ENCODE data around the gene SMARCD3.

The SMARCD3 gene

GRCh38 chr7:151272405-151272804 is 23.9 kb upstream of the SMARCD3 start:
- no peak for DNase-seq (ENCODE audit: low read depth)

- no peak for DNase-seq (ENCODE audit: low read depth)
Observed at GRCh38 chr7:151271699-151272355, 23.3 kb upstream of the SMARCD3 start.

DNA sequence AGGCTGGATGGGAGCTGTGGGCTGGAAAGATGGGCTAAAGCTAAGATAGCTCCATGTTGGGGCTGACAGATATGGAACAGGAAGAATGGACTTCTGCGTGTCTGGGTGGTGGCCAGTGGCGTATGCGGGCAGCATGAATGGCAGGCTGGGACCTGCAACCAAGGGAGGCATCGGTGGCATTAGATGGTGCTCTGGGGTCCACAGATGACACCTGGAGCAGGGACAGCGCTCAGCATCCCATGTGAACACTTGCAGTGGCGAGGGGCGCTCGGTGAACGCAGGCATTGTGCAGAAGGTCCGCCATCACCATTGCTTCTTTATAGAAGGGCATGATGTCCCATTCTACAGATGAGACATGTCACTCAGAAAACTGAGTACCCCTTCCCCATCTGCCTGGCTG is 21.0 kb upstream of the SMARCD3 start:
- DNase-seq (ENCODE audit: low read depth), result no peak

- no peak for DNase-seq (ENCODE audit: low read depth)
Observed at GRCh38 chr7:151265351-151265931, 16.9 kb upstream of the SMARCD3 start.

DNA sequence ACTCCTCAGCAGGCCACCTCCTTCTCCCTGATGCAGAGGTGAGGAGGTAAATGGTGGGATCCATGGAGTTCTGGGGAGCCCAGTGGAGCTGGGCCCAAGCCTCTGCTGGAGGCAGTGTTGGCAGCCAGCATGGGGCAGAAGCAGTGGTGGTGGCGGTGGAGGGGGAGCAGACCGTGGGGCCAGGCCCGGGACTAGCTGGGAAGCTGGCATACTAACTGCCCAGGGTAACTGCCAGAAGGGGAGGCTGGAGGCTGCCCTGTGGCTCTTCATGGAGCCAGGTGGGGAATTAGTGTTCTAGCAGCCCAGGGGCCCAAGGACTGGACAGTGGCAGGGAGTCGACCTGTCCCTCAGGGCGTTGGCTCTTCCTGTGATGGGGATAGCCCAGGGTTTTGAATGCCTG is 16.1 kb upstream of the SMARCD3 start:
- no peak for DNase-seq (ENCODE audit: low read depth)

- no peak for DNase-seq (ENCODE audit: low read depth)
Observed at GRCh38 chr7:151261529-151261928, 13.0 kb upstream of the SMARCD3 start.

GRCh38 chr7:151260883-151261282 is 12.4 kb upstream of the SMARCD3 start:
- no peak for DNase-seq (ENCODE audit: low read depth)

- DNase-seq (ENCODE audit: low read depth), result no peak
Observed at GRCh38 chr7:151260471-151260870, 12.0 kb upstream of the SMARCD3 start.

DNA sequence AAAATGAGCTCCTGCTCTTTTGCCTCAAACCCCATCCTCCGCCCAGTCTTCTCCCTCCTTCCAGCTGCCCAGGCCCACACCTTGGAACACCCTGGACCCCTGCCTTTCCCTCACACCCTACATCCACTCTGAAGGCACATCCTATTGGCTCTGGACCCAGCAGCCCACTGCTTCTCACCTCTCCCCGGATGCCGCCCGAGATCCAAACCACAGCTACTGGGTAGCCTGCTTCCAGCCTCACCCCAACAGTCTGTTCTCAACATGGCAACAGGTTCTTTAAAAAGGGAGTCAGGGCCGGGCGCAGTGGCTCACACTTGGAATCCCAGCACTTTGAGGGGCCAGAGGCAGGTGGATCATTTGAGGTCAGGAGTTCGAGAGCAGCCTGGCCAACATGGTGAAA is 9.5 kb upstream of the SMARCD3 start:
- DNase-seq (ENCODE audit: low read depth), result no peak

DNA sequence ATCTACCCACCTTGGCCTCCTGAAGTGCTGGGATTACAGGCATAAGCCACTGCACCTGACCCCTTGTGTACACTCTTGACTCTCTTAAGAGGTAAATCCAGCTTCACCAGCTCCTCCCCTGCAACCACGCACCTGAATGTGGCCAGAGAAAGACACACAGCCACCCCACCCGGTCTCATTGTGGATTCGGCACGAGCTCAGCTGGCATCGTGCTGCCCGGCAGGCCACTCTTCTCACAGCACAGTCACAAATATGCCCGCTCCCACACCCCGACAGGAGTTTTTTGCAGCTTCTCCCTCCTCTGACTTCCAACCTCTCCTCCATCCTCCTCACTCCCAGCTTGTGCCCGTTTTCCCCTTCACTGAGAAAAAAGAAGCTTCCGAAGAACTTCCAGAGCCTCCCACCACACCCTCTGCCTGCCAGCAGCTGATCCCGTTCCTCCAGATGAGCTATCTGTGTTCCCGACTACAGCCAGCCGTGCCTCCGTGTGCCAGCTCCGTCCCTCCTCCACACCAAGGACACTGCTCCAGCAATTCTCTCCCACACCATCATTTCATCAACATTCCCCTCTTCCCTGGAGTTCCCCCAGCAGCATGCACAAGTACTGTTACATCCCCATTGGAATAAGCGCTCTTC is 8.0 kb upstream of the SMARCD3 start:
- DNase-seq (ENCODE audit: low read depth), result no peak

GRCh38 chr7:151255390-151255789 is 6.9 kb upstream of the SMARCD3 start:
- DNase-seq (ENCODE audit: low read depth), result no peak

DNA sequence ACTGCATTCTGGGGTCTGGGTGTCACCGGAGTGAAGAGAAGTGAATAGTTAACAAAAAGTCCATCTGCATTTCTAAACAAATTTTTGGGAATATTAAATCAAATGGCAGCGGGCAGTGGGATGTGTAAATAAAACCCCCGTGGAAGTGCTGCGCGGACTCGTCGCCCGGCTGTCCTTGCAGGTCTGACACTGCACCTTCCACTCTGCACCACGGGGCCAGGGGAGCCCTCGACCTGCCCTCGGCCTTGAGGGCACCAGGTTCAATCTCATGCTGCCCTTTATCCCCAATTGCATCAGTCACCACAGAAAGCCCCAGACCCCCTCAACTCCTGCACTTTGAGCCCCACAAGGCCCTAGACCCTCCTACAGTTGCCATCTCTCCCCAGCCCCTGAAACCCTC is 6.4 kb upstream of the SMARCD3 start:
- no peak for DNase-seq (ENCODE audit: low read depth)

- no peak for DNase-seq (ENCODE audit: low read depth)
Observed at GRCh38 chr7:151254316-151254715, 5.8 kb upstream of the SMARCD3 start.

GRCh38 chr7:151252961-151253711 is 4.6 kb upstream of the SMARCD3 start:
- no peak for DNase-seq (ENCODE audit: low read depth)

- no peak for DNase-seq (ENCODE audit: low read depth)
Observed at GRCh38 chr7:151252561-151252835, 4.0 kb upstream of the SMARCD3 start.

GRCh38 chr7:151251689-151252560 is 3.4 kb upstream of the SMARCD3 start:
- DNase-seq (ENCODE audit: low read depth), result no peak

GRCh38 chr7:151251328-151251688 is 2.8 kb upstream of the SMARCD3 start:
- no peak for DNase-seq (ENCODE audit: low read depth)

DNA sequence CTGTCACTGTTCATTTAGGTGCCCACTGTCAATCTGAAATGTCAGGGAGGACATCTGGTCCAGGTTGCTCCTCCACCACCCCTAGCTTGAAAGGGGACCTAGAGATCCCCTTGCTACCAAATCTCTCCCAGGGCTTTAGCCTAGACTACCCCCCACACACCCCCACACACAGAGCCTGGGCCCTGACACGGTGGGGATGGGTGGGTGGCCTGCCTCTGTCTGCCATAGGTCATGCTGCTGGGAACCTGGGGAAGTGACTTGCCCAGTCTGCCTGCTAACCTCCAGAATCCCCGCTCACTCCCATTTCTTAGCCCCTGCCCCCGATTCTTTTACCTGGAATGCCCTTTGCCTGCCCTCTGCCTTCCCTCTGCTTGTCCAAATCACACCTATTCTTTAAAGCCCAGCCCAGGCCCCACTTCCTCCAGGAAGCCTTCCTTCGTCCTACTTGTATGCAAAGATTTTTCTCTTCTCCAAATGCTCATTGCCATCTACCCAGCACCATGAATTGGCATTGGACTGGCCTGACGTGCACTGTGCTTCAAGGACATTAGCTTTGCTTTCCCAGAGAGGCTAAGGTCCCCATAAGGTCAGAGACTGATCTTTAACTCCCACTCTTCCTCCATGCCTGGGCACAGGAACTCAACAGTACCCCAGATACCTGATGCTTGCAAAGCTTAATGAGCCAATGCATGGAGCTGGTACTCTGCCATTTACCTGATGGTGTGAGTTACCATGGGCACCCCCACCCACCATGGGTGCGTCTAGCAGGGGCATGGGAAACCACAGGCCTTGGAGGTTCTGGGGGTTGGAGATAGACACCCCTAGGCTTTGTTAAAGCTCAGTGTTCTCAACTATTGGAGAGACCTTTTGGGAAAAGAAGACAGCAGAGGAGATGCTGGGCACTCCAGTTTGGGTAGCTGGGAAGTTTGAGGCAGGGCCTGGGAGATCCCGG is 2.0 kb upstream of the SMARCD3 start:
- DNase-seq (ENCODE audit: low read depth), result no peak

GRCh38 chr7:151249732-151250072 is 1.2 kb upstream of the SMARCD3 start:
- DNase-seq (ENCODE audit: low read depth), result no peak

- DNase-seq (ENCODE audit: low read depth), result no peak
Observed at GRCh38 chr7:151249034-151249731, 689 bp upstream of the SMARCD3 start.

Measured in stimulated activated CD8-positive, alpha-beta memory T cell treated with anti-CD3 and anti-CD28 coated beads, Interleukin-12 subunit alpha, Interleukin-12 subunit beta, amount 100 ng/mL, for 4 hours (primary cell).